ENCODE data around the gene AMPD2. TPM values are rescaled to one million over a fixed set of nuclear protein-coding genes. Genes with fewer than 3 reads are reported as not detected.

AMPD2 gene
- total RNA-seq, 3 donors from 2014 or later (not counting 1 experiment from before 2014, with no cell fraction given): 200 to 271 (median 243) TPM

DNA sequence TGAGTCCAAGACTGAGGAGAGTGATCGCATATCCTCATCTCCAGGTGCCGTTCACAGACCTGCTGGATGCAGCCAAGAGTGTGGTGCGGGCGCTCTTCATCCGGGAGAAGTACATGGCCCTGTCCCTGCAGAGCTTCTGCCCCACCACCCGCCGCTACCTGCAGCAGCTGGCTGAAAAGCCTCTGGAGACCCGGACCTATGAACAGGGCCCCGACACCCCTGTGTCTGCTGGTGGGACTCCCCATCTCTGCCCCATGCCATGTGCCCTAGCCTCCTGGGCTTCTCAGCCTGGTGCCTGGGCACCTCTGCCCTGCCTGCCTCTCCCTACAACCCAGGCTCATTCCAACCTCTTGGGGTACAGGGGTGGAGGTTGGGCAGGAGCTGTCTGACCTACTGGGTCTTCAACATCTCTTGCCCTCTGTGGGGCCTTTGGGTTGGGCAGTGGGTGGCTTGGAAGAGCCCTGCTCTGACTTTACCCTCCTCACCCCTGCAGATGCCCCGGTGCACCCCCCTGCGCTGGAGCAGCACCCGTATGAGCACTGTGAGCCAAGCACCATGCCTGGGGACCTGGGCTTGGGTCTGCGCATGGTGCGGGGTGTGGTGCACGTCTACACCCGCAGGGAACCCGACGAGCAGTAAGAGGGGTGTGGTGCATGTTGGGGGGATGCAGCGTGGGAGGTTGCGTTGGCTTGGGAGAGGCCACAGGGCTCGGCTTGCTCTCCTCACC lies 7.2 kb downstream of the AMPD2 start:
- H3K27ac ChIP-seq (ENCODE audit: low read length): no peak overlapping the region
- WGBS (ENCODE audit: insufficient coverage): 99% methylated on average over 21 of the region's 21 CpGs
- Mint-ChIP-seq H3K4me3 (no peak overlapping the region), H3K9me3 (no peaks in the 10 kb centered on the region), H3K27ac (no peak overlapping the region), H3K4me1 (peaks cover 18 to 34% of the 10 kb centered on the region in 2 donors), H3K36me3 (no peaks in the 10 kb centered on the region), H3K27me3 (ENCODE audit: low read depth in 2 of 2) (no peaks in the 10 kb centered on the region)
- peaks cover 31% of the 10 kb centered on the region for H3K4me1 ChIP-seq (ENCODE audit: control insufficient read depth, insufficient read depth, low read length)
- TF ChIP-seq, protein P1, sequence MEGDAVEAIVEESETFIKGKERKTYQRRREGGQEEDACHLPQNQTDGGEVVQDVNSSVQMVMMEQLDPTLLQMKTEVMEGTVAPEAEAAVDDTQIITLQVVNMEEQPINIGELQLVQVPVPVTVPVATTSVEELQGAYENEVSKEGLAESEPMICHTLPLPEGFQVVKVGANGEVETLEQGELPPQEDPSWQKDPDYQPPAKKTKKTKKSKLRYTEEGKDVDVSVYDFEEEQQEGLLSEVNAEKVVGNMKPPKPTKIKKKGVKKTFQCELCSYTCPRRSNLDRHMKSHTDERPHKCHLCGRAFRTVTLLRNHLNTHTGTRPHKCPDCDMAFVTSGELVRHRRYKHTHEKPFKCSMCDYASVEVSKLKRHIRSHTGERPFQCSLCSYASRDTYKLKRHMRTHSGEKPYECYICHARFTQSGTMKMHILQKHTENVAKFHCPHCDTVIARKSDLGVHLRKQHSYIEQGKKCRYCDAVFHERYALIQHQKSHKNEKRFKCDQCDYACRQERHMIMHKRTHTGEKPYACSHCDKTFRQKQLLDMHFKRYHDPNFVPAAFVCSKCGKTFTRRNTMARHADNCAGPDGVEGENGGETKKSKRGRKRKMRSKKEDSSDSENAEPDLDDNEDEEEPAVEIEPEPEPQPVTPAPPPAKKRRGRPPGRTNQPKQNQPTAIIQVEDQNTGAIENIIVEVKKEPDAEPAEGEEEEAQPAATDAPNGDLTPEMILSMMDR (IDR thresholded peaks at IDR 0.05): no peak
- DNase-seq (peak in 1 of 2 donors; percentile 2), ATAC-seq (no peak)
- intact Hi-C loops (cut with micrococcal nuclease): no loop called here
- peaks cover 56% of the 10 kb centered on the region for H3K36me3 ChIP-seq (ENCODE audit: control insufficient read depth, insufficient read depth, low read length)
- H3K9me3 ChIP-seq (ENCODE audit: control insufficient read depth, insufficient read depth, low read length): no peaks in the 10 kb centered on the region
- no peak overlapping the region for H3K4me3 ChIP-seq (ENCODE audit: low read length)
- H3K27me3 ChIP-seq (ENCODE audit: control insufficient read depth, insufficient read depth, low read length): no peaks in the 10 kb centered on the region

GRCh38 chr1:109627692-109628399 lies 8.2 kb downstream of the AMPD2 start:
- 94% methylated on average over 23 of the region's 23 CpGs for WGBS (ENCODE audit: insufficient coverage)
- H3K36me3 Mint-ChIP-seq: no peaks in the 10 kb centered on the region
- no peaks in the 10 kb centered on the region for H3K27me3 ChIP-seq (ENCODE audit: control insufficient read depth, insufficient read depth, low read length)
- no peaks in the 10 kb centered on the region for H3K9me3 ChIP-seq (ENCODE audit: control insufficient read depth, insufficient read depth, low read length)
- no peak overlapping the region for H3K27ac Mint-ChIP-seq
- no peak overlapping the region for H3K27ac ChIP-seq (ENCODE audit: low read length)
- no peak overlapping the region for H3K4me3 ChIP-seq (ENCODE audit: low read length)
- H3K4me1 ChIP-seq (ENCODE audit: control insufficient read depth, insufficient read depth, low read length): peaks cover 21% of the 10 kb centered on the region
- intact Hi-C loops (cut with micrococcal nuclease): no loop called here
- TF ChIP-seq, protein P1 (IDR thresholded peaks at IDR 0.05): no peak
- peaks cover 56% of the 10 kb centered on the region for H3K36me3 ChIP-seq (ENCODE audit: control insufficient read depth, insufficient read depth, low read length)
- H3K27me3 Mint-ChIP-seq (ENCODE audit: low read depth in 2 of 2): no peaks in the 10 kb centered on the region
- peak in 1 of 2 donors; percentile 6 for DNase-seq
- H3K4me1 Mint-ChIP-seq: peaks cover 10 to 24% of the 10 kb centered on the region in 2 donors
- no peak overlapping the region for H3K4me3 Mint-ChIP-seq
- no peaks in the 10 kb centered on the region for H3K9me3 Mint-ChIP-seq
- ATAC-seq: no peak

DNA sequence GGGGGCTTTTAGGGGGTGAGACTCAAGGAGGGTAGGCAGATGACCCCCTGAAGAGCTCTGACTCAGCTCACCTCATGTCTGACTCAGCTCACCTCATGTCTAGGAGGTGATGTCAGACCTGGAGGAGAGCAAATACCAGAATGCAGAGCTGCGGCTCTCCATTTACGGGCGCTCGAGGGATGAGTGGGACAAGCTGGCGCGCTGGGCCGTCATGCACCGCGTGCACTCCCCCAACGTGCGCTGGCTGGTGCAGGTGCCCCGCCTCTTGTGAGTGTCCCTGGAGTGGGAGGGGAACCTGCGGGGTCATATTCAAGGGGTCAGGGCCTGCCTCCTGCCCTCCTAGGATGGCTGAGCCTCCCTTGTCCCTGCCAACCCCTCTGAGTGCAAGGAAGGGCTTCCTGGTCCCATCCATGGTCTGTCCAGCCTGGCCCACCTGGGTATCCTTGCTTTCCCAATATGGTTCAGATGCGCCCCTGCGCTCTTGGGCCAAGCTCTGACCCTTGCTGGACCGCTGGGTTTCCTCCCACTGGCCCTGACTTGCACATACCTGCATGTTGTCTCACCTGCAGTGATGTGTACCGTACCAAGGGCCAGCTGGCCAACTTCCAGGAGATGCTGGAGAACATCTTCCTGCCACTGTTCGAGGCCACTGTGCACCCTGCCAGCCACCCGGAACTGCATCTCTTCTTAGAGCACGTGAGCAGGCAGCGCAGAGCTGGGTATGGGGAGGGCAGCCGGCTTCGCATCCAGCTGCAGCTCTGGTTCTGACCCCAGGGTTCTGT lies 9.1 kb downstream of the AMPD2 start:
- H3K27me3 Mint-ChIP-seq (ENCODE audit: low read depth in 2 of 2): no peaks in the 10 kb centered on the region
- H3K36me3 Mint-ChIP-seq: no peaks in the 10 kb centered on the region
- no peak for ATAC-seq
- peaks cover 7 to 18% of the 10 kb centered on the region in 2 donors for H3K4me1 Mint-ChIP-seq
- peaks cover 12% of the 10 kb centered on the region for H3K4me1 ChIP-seq (ENCODE audit: control insufficient read depth, insufficient read depth, low read length)
- DNase-seq: peak in 1 of 2 donors; percentile 6
- 94% methylated on average over 23 of the region's 23 CpGs for WGBS (ENCODE audit: insufficient coverage)
- intact Hi-C loops (cut with micrococcal nuclease): no loop called here
- H3K9me3 ChIP-seq (ENCODE audit: control insufficient read depth, insufficient read depth, low read length): no peaks in the 10 kb centered on the region
- TF ChIP-seq, protein P1 (IDR thresholded peaks at IDR 0.05): no peak
- peak overlapping the region in 1 of 2 donors; percentile 35 for H3K27ac Mint-ChIP-seq
- no peak overlapping the region for H3K4me3 Mint-ChIP-seq
- peaks cover 56% of the 10 kb centered on the region for H3K36me3 ChIP-seq (ENCODE audit: control insufficient read depth, insufficient read depth, low read length)
- H3K4me3 ChIP-seq (ENCODE audit: low read length): no peak overlapping the region
- H3K27ac ChIP-seq (ENCODE audit: low read length): no peak overlapping the region
- no peaks in the 10 kb centered on the region for H3K9me3 Mint-ChIP-seq
- no peaks in the 10 kb centered on the region for H3K27me3 ChIP-seq (ENCODE audit: control insufficient read depth, insufficient read depth, low read length)
